ENCODE results near the gene ADGRA1.

The ADGRA1 gene

GRCh38 chr10:133158756-133159610 is 71.3 kb downstream of the ADGRA1 start:
- H2AFZ ChIP-seq (ENCODE audit: low read depth, low read length) = no peak overlapping the region
- no peak overlapping the region for H3K4me3 ChIP-seq (ENCODE audit: low read length)
- no peaks in the 10 kb centered on the region for H4K20me1 ChIP-seq (ENCODE audit: insufficient read depth, low read length)
- H3K9ac ChIP-seq (ENCODE audit: low read length) = no peak overlapping the region
- no peaks in the 10 kb centered on the region for H3K4me1 ChIP-seq (ENCODE audit: low read length)
- H3K36me3 ChIP-seq (replicated peaks; ENCODE audit: low read depth, low read length) = no peaks in the 10 kb centered on the region
- no peak overlapping the region for H3K27ac ChIP-seq (ENCODE audit: low read length)
- TF ChIP-seq CTCF (IDR thresholded peaks at IDR 0.05; ENCODE audit: low read depth, low read length) (no peak), EZH2phosphoT487 (IDR thresholded peaks at IDR 0.05; ENCODE audit: low read depth) (no peak)
- no peaks in the 10 kb centered on the region for H3K9me3 ChIP-seq (ENCODE audit: insufficient read depth, low read length)
- H3K27me3 ChIP-seq (ENCODE audit: low read depth, low read length) = no peaks in the 10 kb centered on the region
- H3K4me2 ChIP-seq (ENCODE audit: low read length) = no peak overlapping the region
- no peaks in the 10 kb centered on the region for H3K79me2 ChIP-seq (ENCODE audit: low read length)

- Histone ChIP-seq H3K4me2 (ENCODE audit: low read length) (no peak overlapping the region), H3K36me3 (replicated peaks; ENCODE audit: low read depth, low read length) (no peaks in the 10 kb centered on the region), H3K79me2 (ENCODE audit: low read length) (no peaks in the 10 kb centered on the region), H3K4me1 (ENCODE audit: low read length) (no peaks in the 10 kb centered on the region), H3K27ac (ENCODE audit: low read length) (no peak overlapping the region), H3K9ac (ENCODE audit: low read length) (no peak overlapping the region), H3K9me3 (ENCODE audit: insufficient read depth, low read length) (no peaks in the 10 kb centered on the region), H3K4me3 (ENCODE audit: low read length) (no peak overlapping the region), H2AFZ (ENCODE audit: low read depth, low read length) (no peak overlapping the region), H3K27me3 (ENCODE audit: low read depth, low read length) (no peaks in the 10 kb centered on the region), H4K20me1 (ENCODE audit: insufficient read depth, low read length) (no peaks in the 10 kb centered on the region)
- TF ChIP-seq EZH2phosphoT487 (IDR thresholded peaks at IDR 0.05; ENCODE audit: low read depth) = no peak
- TF ChIP-seq CTCF (IDR thresholded peaks at IDR 0.05; ENCODE audit: low read depth, low read length) = no peak
Observed at GRCh38 chr10:133159611-133159949, 71.9 kb downstream of the ADGRA1 start.

DNA sequence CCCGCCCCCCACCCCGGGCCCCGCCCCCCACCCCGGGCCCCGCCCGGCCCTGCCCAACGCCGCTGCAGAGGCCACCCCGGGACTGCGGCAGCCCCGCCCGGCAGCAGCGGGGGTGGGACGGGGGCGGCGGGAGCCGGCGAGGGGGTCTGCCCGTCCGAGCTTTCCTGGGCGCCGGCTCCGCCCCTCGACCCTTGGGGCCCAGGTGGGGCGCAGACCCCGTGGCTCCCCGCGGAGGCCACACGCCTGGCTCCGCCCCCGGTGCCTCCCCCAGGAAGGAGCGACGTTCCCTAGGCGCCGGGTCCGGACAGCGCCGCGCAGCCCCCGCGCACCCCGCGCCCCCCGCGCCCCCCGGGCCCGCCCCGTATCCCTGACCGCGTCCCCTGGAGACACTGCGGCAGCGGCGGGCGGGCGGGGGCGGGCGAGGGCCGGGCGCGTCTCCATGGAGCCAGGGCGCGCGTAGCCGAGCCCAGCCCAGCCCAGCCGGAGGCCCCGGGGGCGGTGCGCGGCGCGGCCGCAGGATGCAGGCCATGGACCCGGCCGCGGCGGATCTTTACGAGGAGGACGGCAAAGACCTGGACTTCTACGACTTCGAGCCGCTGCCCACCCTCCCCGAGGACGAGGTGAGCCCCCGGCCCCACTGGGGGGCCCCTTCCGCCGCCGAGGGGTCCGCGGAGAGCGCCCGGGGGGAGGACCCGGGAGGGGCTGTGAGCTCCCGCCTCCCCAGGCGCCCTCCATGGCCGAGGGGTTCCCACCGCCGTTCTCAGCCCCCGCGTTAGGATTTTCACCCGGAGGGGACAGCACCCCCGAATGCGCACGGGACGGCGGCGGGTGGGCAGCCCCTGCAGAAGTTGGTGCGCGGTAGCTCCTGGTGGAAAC is 72.5 kb downstream of the ADGRA1 start, which contains the start of gene KNDC1:
Gene KNDC1 (plus strand): TSS at position 270 of the 876 bp plus-strand sequence. CDS start 249 bp downstream, at position 519.
- Histone ChIP-seq H4K20me1 (ENCODE audit: insufficient read depth, low read length) (no peaks in the 10 kb centered on the region), H2AFZ (ENCODE audit: low read depth, low read length) (no peak within 1 kb of the TSS), H3K4me3 (ENCODE audit: low read length) (no peak within 1 kb of the TSS), H3K36me3 (replicated peaks; ENCODE audit: low read depth, low read length) (no peaks in the 10 kb centered on the region), H3K79me2 (ENCODE audit: low read length) (no peaks in the 10 kb centered on the region), H3K27ac (ENCODE audit: low read length) (no peak within 1 kb of the TSS), H3K9me3 (ENCODE audit: insufficient read depth, low read length) (no peaks in the 10 kb centered on the region), H3K27me3 (ENCODE audit: low read depth, low read length) (no peaks in the 10 kb centered on the region), H3K4me1 (ENCODE audit: low read length) (no peaks in the 10 kb centered on the region), H3K4me2 (ENCODE audit: low read length) (no peak within 1 kb of the TSS), H3K9ac (ENCODE audit: low read length) (no peak within 1 kb of the TSS)
- TF ChIP-seq CTCF (IDR thresholded peaks at IDR 0.05; ENCODE audit: low read depth, low read length) (no peak), EZH2phosphoT487 (IDR thresholded peaks at IDR 0.05; ENCODE audit: low read depth) (no peak)
